Left ventricle myocardium superior (tissue), 1 donor: ENCODE data around the gene CD55. TPM values are rescaled to one million over a fixed set of nuclear protein-coding genes. Genes with fewer than 3 reads are reported as not detected.

ENCODE experiments used
- ATAC-seq: fragments of 200-7000 bp; cut with Tn5 transposase; one replicate; pipeline ENCODE4 v1.9.1; 2020; ENCODE audit warnings: mild to moderate bottlenecking, moderate library complexity
- DNase-seq: peaks from one replicate; pipeline ENCODE4 v3.0.0-alpha.2; 2020
- intact Hi-C: fragments of 100-400 bp; cut with micrococcal nuclease; formaldehyde crosslinking; loops from one replicate; pipeline ENCODE4 v1.11.0; 2022
- long read RNA-seq: library from polyadenylated mRNA; unstranded; transcript quantifications from one replicate; pipeline ENCODE4 v2.0.0, GENCODE V29; 2021
- total RNA-seq: library from RNA; stranded (reverse); fragmentation: NEBNext Ultra II Directional; extraction: Animal tissue kit (Norgen Biotek cat#: 25700); gene quantifications from one replicate; pipeline ENCODE4 v1.2.1, GENCODE V29; 2021
- donor health status: DM: no; HTN: yes; CAD: no; lungs with severe emphysema.

The CD55 gene, protein sequence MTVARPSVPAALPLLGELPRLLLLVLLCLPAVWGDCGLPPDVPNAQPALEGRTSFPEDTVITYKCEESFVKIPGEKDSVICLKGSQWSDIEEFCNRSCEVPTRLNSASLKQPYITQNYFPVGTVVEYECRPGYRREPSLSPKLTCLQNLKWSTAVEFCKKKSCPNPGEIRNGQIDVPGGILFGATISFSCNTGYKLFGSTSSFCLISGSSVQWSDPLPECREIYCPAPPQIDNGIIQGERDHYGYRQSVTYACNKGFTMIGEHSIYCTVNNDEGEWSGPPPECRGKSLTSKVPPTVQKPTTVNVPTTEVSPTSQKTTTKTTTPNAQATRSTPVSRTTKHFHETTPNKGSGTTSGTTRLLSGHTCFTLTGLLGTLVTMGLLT
- total RNA-seq, result 72.7 TPM
- long read RNA-seq, transcript CD55-204 (10 exons, 2,892 nt), result major isoform, 67 of 106 reads
- long read RNA-seq, transcript CD55-201 (11 exons, 2,220 nt), result minor isoform, 12 of 106 reads
- long read RNA-seq, partial matches to known transcripts, result 8 of 106 reads
- long read RNA-seq, other reads (novel, unspliced or antisense), result 16 of 106 reads

DNA sequence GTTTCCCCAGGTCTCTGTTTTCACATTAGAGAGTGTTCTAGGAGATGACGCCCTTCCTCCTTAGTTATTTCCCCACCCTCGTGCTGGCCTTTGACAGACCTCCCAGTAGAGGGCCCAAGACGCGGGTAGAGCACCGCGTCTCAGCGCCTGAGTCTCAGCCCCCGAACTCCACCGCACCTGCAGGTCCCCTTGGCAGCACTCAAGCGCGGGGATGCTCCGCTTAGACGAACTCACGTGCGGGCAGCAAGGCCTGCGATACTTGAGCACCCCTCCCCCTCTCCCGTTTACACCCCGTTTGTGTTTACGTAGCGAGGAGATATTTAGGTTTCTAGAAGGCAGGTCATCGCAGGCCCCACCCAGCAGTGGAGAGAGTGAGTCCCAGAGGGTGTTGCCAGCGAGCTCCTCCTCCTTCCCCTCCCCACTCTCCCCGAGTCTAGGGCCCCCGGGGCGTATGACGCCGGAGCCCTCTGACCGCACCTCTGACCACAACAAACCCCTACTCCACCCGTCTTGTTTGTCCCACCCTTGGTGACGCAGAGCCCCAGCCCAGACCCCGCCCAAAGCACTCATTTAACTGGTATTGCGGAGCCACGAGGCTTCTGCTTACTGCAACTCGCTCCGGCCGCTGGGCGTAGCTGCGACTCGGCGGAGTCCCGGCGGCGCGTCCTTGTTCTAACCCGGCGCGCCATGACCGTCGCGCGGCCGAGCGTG lies at the start of gene CD55:
Gene CD55 (plus strand): TSS at position 600 of the 711 bp plus-strand sequence. CDS start 88 bp downstream, at position 688.
- intact Hi-C loops, result no loop called here
- ATAC-seq (peak; percentile 96), DNase-seq (peak; percentile 95)

DNA sequence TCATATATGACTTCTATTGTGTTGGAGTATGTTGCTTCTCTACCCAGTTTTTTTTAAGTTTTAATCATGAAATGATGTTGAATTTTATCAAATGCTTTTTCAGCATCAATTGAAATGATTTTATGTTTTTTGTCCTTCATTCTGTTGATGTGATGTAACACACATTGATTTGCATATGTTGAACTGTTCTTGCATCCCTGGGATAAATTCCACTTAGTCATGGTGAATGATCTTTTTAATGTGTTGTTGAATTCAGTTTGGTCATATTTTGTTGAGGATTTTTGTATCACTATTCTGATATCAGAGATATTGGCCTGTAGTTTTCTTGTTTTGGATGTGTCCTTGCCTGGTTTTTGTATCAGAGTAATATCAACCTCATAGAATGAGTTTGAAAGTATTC lies 46.6 kb upstream of the CD55 start:
- DNase-seq, result no peak
- ATAC-seq, result no peak
- intact Hi-C loops, result no loop called here

DNA sequence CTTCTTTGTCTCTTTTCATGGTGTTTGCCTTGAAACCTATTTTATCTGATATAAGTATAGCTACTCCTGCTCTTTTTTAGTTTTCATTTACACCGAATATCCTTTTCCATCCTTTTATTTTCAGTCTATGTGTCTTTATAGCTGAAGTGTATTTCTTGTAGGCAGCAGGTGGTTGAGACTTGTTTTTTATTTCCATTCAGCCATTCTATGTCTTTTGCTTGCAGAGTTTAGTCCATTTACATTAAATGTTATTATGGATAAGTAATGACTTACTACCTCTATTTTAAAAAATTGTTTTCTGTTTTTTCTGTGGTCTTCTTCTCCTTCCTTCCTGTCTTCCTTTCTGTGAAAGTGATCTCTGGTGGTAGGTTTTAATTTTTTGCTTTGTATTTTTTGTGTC lies 45.0 kb upstream of the CD55 start:
- no peak for ATAC-seq
- intact Hi-C loops, result no loop called here
- DNase-seq, result no peak

GRCh38 chr1:207277241-207277640 lies 44.2 kb upstream of the CD55 start:
- no peak for ATAC-seq
- intact Hi-C loops, result no loop called here
- DNase-seq, result no peak

- no peak for DNase-seq
- intact Hi-C loops, result no loop called here
- no peak for ATAC-seq
These were observed 41.8 kb upstream of the CD55 start for GRCh38 chr1:207279652-207280051.

DNA sequence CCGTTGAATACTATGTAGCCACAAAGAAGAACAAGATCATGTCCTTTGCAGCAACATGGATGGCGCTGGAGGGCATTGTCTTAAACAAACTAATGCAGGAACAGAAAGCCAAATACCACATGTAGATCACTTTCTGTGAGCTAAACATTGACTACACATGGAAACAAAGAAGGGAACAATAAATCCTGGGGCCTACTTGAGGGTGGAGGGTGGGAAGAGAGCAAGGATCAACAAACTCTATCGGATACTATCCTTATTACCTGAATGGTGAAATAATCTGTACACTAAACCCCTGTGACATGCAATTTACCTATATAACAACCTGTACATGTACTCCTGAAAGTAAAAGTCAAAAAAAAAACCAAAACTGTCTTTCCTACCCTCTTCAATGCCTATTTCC lies 40.8 kb upstream of the CD55 start:
- DNase-seq (no peak), ATAC-seq (no peak)
- intact Hi-C loops, result no loop called here

DNA sequence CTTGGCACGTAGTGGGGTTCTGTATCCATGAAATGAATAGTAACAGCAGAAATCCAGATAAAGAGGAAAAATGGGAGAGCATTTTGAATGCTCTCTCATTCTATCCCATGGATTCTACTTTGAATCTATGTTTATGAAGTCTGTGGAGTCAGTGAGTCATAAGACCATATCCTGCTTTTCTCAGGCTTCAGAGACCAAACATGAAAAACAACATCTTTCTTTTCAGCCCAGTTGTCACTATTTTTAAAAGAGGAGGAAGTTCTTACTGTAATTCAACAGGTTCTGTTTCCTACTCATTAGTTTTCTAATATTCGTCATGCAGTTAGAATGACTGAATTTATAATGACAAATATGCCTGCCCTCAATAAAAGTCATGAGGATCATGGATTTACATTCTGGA lies 39.4 kb upstream of the CD55 start:
- DNase-seq (no peak), ATAC-seq (no peak)
- intact Hi-C loops, result no loop called here

- ATAC-seq (no peak), DNase-seq (no peak)
- intact Hi-C loops, result no loop called here
These were observed 38.7 kb upstream of the CD55 start for GRCh38 chr1:207282496-207283380.

GRCh38 chr1:207283421-207283820 lies 38.1 kb upstream of the CD55 start:
- intact Hi-C loops, result no loop called here
- ATAC-seq (no peak), DNase-seq (no peak)

DNA sequence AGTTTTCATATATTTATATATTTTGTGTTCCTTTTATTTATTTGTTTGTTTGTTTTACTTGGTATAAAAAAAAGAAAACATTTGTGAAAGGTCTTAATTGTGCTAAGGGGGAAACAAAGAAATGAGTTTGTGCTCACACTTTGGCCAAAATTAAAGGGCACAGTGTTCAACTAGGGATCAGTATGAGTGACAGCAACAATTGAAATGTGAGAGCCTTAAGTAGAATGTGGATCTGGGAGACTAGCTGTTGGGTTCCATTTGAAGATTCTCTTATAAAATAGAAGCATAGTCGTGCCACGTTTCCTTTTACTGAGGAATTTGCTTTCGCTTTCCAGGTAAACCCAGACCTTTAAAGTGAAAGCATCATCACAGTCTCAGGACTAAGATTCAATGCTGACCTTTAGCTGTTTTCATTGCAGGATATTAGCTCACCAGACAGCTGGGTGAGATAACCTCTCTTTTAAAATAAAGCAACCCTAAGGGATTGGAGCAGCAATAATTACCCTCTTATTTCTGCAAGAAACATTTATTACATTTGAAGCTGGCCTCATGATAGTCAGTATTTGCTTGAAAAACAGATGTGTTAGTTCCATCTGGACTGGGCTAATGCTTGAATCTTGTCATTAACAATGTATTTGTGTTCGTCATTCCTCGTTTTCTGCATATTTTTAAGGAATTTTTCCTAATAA lies 37.1 kb upstream of the CD55 start:
- intact Hi-C loops, result no loop called here
- DNase-seq (no peak), ATAC-seq (peak; percentile 41)

DNA sequence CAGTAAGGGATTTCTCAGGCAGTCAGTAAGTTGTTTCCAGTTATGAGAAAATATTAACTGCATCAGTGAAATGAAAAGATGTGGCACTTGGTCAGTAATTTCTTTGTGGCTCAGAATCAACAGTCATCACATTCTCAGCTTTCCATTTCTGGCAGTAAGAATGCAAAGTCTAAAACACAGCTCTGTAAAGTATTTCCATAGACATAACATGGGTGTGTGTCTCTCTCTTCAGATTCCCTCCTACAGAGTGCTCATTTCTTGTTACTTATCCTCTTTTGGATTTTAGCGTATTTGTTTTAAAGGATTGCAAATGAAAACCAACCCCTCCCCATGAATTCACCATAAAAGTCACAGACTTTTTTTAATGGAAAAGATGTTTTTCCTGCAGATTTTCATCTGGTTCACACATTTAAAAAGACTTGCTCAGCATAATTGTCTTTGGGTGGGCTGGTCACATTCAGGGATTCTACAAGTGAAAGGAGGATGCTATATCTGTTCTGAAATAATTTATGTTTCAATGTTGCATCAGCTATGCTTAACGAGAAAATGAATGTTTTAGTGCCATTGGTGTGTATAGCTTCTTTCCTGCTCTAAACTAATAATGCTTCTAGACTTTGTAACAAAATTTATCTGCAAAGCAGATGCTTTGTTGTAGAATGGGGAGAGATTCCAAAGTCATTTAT lies 34.6 kb upstream of the CD55 start:
- DNase-seq, result no peak
- no peak for ATAC-seq
- intact Hi-C loops, result no loop called here

DNA sequence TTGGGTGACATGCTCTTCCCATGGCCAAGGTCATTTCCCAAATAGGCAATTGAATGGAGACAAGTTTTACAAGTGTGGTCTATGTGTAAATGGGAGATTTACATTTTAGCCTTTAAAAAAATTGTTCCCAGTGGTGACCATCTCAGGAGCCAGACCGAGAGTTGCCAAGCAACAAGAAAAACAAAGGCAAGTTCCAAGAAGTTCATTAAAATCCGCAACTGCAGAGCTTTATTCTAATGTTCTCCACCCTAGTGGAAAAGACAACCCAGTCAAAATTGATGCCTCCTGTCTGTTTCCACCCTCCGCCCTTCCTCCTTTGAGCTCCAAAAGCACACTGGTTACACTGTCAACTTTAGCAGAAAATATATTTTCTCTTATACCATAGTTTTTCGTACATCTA lies 33.2 kb upstream of the CD55 start:
- ATAC-seq, result peak; percentile 51
- DNase-seq, result no peak
- intact Hi-C loops, result no loop called here

GRCh38 chr1:207289756-207290155 lies 31.7 kb upstream of the CD55 start:
- intact Hi-C loops, result no loop called here
- DNase-seq (no peak), ATAC-seq (no peak)

- DNase-seq (no peak), ATAC-seq (no peak)
- intact Hi-C loops, result no loop called here
These were observed 29.8 kb upstream of the CD55 start for GRCh38 chr1:207291723-207292122.

GRCh38 chr1:207298186-207298585 lies 23.3 kb upstream of the CD55 start:
- DNase-seq, result no peak
- ATAC-seq, result peak; percentile 55
- intact Hi-C loops, result no loop called here

GRCh38 chr1:207298636-207299398 lies 22.7 kb upstream of the CD55 start:
- intact Hi-C loops, result no loop called here
- ATAC-seq, result no peak
- DNase-seq, result no peak

- no peak for DNase-seq
- intact Hi-C loops, result no loop called here
- no peak for ATAC-seq
These were observed 20.5 kb upstream of the CD55 start for GRCh38 chr1:207300970-207301369.
